ENCODE measurements around the gene TIMM23.
"Not testable (repeated sequence)": the region's sequence is repeated elsewhere in the genome, so short reads cannot be mapped to it uniquely, and the experiment has no call there.

The TIMM23 gene

GRCh38 chr10:46000538-46000937 lies 28.2 kb downstream of the TIMM23 start:
- peaks cover 11% of the 10 kb centered on the region for H3K36me3 ChIP-seq (replicated peaks; ENCODE audit: low read depth, low read length)
- no peaks in the 10 kb centered on the region for H3K9me3 ChIP-seq (ENCODE audit: insufficient read depth, low read length)
- no peak overlapping the region for H2AFZ ChIP-seq (ENCODE audit: low read depth, low read length)
- H3K9ac ChIP-seq (ENCODE audit: low read length): no peak overlapping the region
- no peak for TF ChIP-seq EZH2phosphoT487 (IDR thresholded peaks at IDR 0.05; ENCODE audit: low read depth)
- no peak for TF ChIP-seq CTCF (IDR thresholded peaks at IDR 0.05; ENCODE audit: low read depth, low read length)
- no peak overlapping the region for H3K4me2 ChIP-seq (ENCODE audit: low read length)
- 0 out of 2 replicates have a peak, but pooled peaks cover 4% of the 10 kb centered on the region for H3K79me2 ChIP-seq (ENCODE audit: low read length)
- H4K20me1 ChIP-seq (ENCODE audit: insufficient read depth, low read length): no peaks in the 10 kb centered on the region
- no peak overlapping the region for H3K4me3 ChIP-seq (ENCODE audit: low read length)
- H3K27ac ChIP-seq (ENCODE audit: low read length): no peak overlapping the region
- no peaks in the 10 kb centered on the region for H3K4me1 ChIP-seq (ENCODE audit: low read length)
- no peaks in the 10 kb centered on the region for H3K27me3 ChIP-seq (ENCODE audit: low read depth, low read length)

- TF ChIP-seq EZH2phosphoT487 (IDR thresholded peaks at IDR 0.05; ENCODE audit: low read depth) (no peak), CTCF (IDR thresholded peaks at IDR 0.05; ENCODE audit: low read depth, low read length) (no peak)
- Histone ChIP-seq H3K9me3 (ENCODE audit: insufficient read depth, low read length) (no peaks in the 10 kb centered on the region), H3K36me3 (replicated peaks; ENCODE audit: low read depth, low read length) (peaks cover 12% of the 10 kb centered on the region), H2AFZ (ENCODE audit: low read depth, low read length) (no peak overlapping the region), H3K9ac (ENCODE audit: low read length) (no peak overlapping the region), H3K4me1 (ENCODE audit: low read length) (no peaks in the 10 kb centered on the region), H3K27me3 (ENCODE audit: low read depth, low read length) (no peaks in the 10 kb centered on the region), H3K4me2 (ENCODE audit: low read length) (no peak overlapping the region), H3K27ac (ENCODE audit: low read length) (no peak overlapping the region), H3K79me2 (ENCODE audit: low read length) (0 out of 2 replicates have a peak, but pooled peaks cover 4% of the 10 kb centered on the region), H4K20me1 (ENCODE audit: insufficient read depth, low read length) (no peaks in the 10 kb centered on the region), H3K4me3 (ENCODE audit: low read length) (no peak overlapping the region)
Measured at GRCh38 chr10:46001187-46001756, 29.0 kb downstream of the TIMM23 start.

GRCh38 chr10:46002189-46002687 lies 29.9 kb downstream of the TIMM23 start:
- H3K27ac ChIP-seq (ENCODE audit: low read length); H3K4me2 ChIP-seq (ENCODE audit: low read length); H3K27me3 ChIP-seq (ENCODE audit: low read depth, low read length); H3K79me2 ChIP-seq (ENCODE audit: low read length); H3K4me3 ChIP-seq (ENCODE audit: low read length); H3K9me3 ChIP-seq (ENCODE audit: insufficient read depth, low read length); H3K9ac ChIP-seq (ENCODE audit: low read length); H2AFZ ChIP-seq (ENCODE audit: low read depth, low read length); H3K4me1 ChIP-seq (ENCODE audit: low read length); H4K20me1 ChIP-seq (ENCODE audit: insufficient read depth, low read length): not testable (repeated sequence)
- H3K36me3 ChIP-seq (replicated peaks; ENCODE audit: low read depth, low read length): peaks cover 12% of the 10 kb centered on the region

GRCh38 chr10:46002916-46003693 lies 30.8 kb downstream of the TIMM23 start:
- no peaks in the 10 kb centered on the region for H4K20me1 ChIP-seq (ENCODE audit: insufficient read depth, low read length)
- H3K36me3 ChIP-seq (replicated peaks; ENCODE audit: low read depth, low read length): peaks cover 10% of the 10 kb centered on the region
- H2AFZ ChIP-seq (ENCODE audit: low read depth, low read length): no peak overlapping the region

More at GRCh38 chr10:46002916-46003693, 30.8 kb downstream of the TIMM23 start:
- Histone ChIP-seq H3K9me3 (ENCODE audit: insufficient read depth, low read length) (no peaks in the 10 kb centered on the region), H3K79me2 (ENCODE audit: low read length) (0 out of 2 replicates have a peak, but pooled peaks cover 4% of the 10 kb centered on the region), H3K27me3 (ENCODE audit: low read depth, low read length) (no peaks in the 10 kb centered on the region), H3K4me2 (ENCODE audit: low read length) (no peak overlapping the region), H3K27ac (ENCODE audit: low read length) (no peak overlapping the region), H3K4me1 (ENCODE audit: low read length) (no peaks in the 10 kb centered on the region), H3K4me3 (ENCODE audit: low read length) (no peak overlapping the region), H3K9ac (ENCODE audit: low read length) (no peak overlapping the region)
- no peak for TF ChIP-seq EZH2phosphoT487 (IDR thresholded peaks at IDR 0.05; ENCODE audit: low read depth)
- no peak for TF ChIP-seq CTCF (IDR thresholded peaks at IDR 0.05; ENCODE audit: low read depth, low read length)

Measured in OCI-LY3 (cell line).